H9 (cell line): ENCODE measurements around the gene MAMDC4. TPM values are rescaled to one million over a fixed set of nuclear protein-coding genes. Genes with fewer than 3 reads are reported as not detected.

ENCODE experiments used
- DNase-seq: peaks from one replicate; pipeline ENCODE4 v3.0.0-alpha.2; 2017
- H2AFZ ChIP-seq: one replicate; pipeline ENCODE4 v1.6.1; 2013; ENCODE audit warnings: mild to moderate bottlenecking, low read length, control low read depth, moderate library complexity
- H2AK5ac ChIP-seq: 2 replicates; pipeline ENCODE4 v1.6.1; 2013; ENCODE audit warnings: low read length, control low read depth, mixed read lengths; ENCODE audit not compliant: insufficient read length
- H2BK120ac ChIP-seq: one replicate; pipeline ENCODE4 v1.6.1; 2013; ENCODE audit warnings: low read depth, mild to moderate bottlenecking, low read length, control low read depth, inconsistent platforms; ENCODE audit not compliant: poor library complexity, severe bottlenecking
- H2BK12ac ChIP-seq: 2 replicates; pipeline ENCODE4 v1.6.1; 2013; ENCODE audit warnings: low read length, control low read depth, mixed read lengths, low read depth; ENCODE audit not compliant: insufficient read length
- H2BK15ac ChIP-seq: 2 replicates; pipeline ENCODE4 v1.6.1; 2013; ENCODE audit warnings: low read depth, low read length, control low read depth
- H2BK20ac ChIP-seq: one replicate; pipeline ENCODE4 v1.6.1; 2013; ENCODE audit warnings: low read depth, mild to moderate bottlenecking, low read length, control low read depth, inconsistent platforms; ENCODE audit not compliant: poor library complexity, severe bottlenecking
- H2BK5ac ChIP-seq: 2 replicates; pipeline ENCODE4 v1.6.1; 2013; ENCODE audit warnings: low read length, control low read depth, mixed read lengths; ENCODE audit not compliant: insufficient read length
- H3K14ac ChIP-seq: 2 replicates; pipeline ENCODE4 v1.6.1; 2013; ENCODE audit warnings: low read length, control low read depth; ENCODE audit not compliant: insufficient read depth
- H3K18ac ChIP-seq: 2 replicates; pipeline ENCODE4 v1.6.1; 2013; ENCODE audit warnings: low read depth, mild to moderate bottlenecking, mixed read lengths, low read length, control low read depth; ENCODE audit not compliant: insufficient read length
- H3K23ac ChIP-seq: 2 replicates; pipeline ENCODE4 v1.6.1; 2013; ENCODE audit warnings: low read length, control low read depth, mixed read lengths, low read depth; ENCODE audit not compliant: insufficient read length
- H3K23me2 ChIP-seq: 2 replicates; pipeline ENCODE4 v1.6.1; 2013; ENCODE audit warnings: low read depth, mild to moderate bottlenecking, mixed read lengths, low read length, control low read depth; ENCODE audit not compliant: insufficient read length, poor library complexity, severe bottlenecking
- H3K27ac ChIP-seq: 2 replicates; pipeline ENCODE4 v1.5.1; 2013; ENCODE audit warnings: low read length, control low read depth, mixed read lengths, low read depth; ENCODE audit not compliant: insufficient read length
- H3K27me3 ChIP-seq: 2 replicates; pipeline ENCODE4 v1.6.1; 2013; ENCODE audit warnings: low read length, control low read depth, inconsistent platforms; ENCODE audit not compliant: insufficient read depth
- H3K4ac ChIP-seq: 2 replicates; pipeline ENCODE4 v1.6.1; 2013; ENCODE audit warnings: low read depth, mild to moderate bottlenecking, control low read depth, inconsistent platforms, low read length, moderate library complexity
- H3K4me1 ChIP-seq: 2 replicates; pipeline ENCODE4 v1.6.1; 2013; ENCODE audit warnings: low read length, control low read depth, inconsistent platforms; ENCODE audit not compliant: insufficient read depth
- H3K4me2 ChIP-seq: 2 replicates; pipeline ENCODE4 v1.6.1; 2013; ENCODE audit warnings: low read length, control low read depth, mixed read lengths; ENCODE audit not compliant: insufficient read length, insufficient read depth
- H3K56ac ChIP-seq: 2 replicates; pipeline ENCODE4 v1.6.1; 2013; ENCODE audit warnings: low read depth, mild to moderate bottlenecking, mixed read lengths, low read length, control low read depth; ENCODE audit not compliant: insufficient read length
- H3K79me1 ChIP-seq: 2 replicates; pipeline ENCODE4 v1.6.1; 2013; ENCODE audit warnings: low read depth, mild to moderate bottlenecking, moderate library complexity, low read length, control low read depth, inconsistent platforms; ENCODE audit not compliant: insufficient read depth, poor library complexity, severe bottlenecking
- H3K79me2 ChIP-seq: 2 replicates; pipeline ENCODE4 v1.6.1; 2013; ENCODE audit warnings: low read length, control low read depth, inconsistent platforms; ENCODE audit not compliant: insufficient read depth
- H3K9ac ChIP-seq: 2 replicates; pipeline ENCODE4 v1.6.1; 2013; ENCODE audit warnings: low read length, control low read depth, mixed read lengths; ENCODE audit not compliant: insufficient read length; ENCODE audit errors: extremely low read depth
- H3K9me3 ChIP-seq: one replicate; pipeline ENCODE4 v1.6.1; 2013; ENCODE audit warnings: low read depth, low read length, inconsistent platforms; ENCODE audit not compliant: control insufficient read depth
- H3T11ph ChIP-seq: one replicate; pipeline ENCODE4 v1.6.1; 2013; ENCODE audit warnings: mild to moderate bottlenecking, low read length, control low read depth, inconsistent platforms
- H4K20me1 ChIP-seq: one replicate; pipeline ENCODE4 v1.6.1; 2013; ENCODE audit not compliant: control insufficient read depth, insufficient read length, insufficient read depth
- H4K5ac ChIP-seq: 2 replicates; pipeline ENCODE4 v1.6.1; 2013; ENCODE audit warnings: low read depth, mild to moderate bottlenecking, mixed read lengths, low read length, control low read depth; ENCODE audit not compliant: insufficient read length
- H4K8ac ChIP-seq: replicated peaks from 2 replicates; pipeline ENCODE4 v1.6.1; 2013; ENCODE audit warnings: low read length, control low read depth, mixed read lengths, low read depth; ENCODE audit not compliant: insufficient read length
- H4K91ac ChIP-seq: 2 replicates; pipeline ENCODE4 v1.6.1; 2013; ENCODE audit warnings: low read depth, mild to moderate bottlenecking, moderate library complexity, mixed read lengths, low read length, control low read depth; ENCODE audit not compliant: insufficient read length
- H3K27ac Mint-ChIP-seq, 3 experiments: 2 replicates in 2 of 3; 3 replicates in 1 of 3; pipeline ENCODE4 v1.8.0; 2020 to 2021; ENCODE audit warnings: mixed read lengths in 3 of 3, mild to moderate bottlenecking in 1 of 3, moderate library complexity in 1 of 3
- H3K27me3 Mint-ChIP-seq: 2 replicates; pipeline ENCODE4 v1.8.0; 2021; ENCODE audit warnings: low read depth, mild to moderate bottlenecking, moderate library complexity, mixed read lengths
- H3K36me3 Mint-ChIP-seq, 3 experiments: 2 replicates in 2 of 3; 3 replicates in 1 of 3; pipeline ENCODE4 v1.8.0; 2020 to 2021; ENCODE audit warnings: low read depth in 3 of 3, mixed read lengths in 3 of 3; ENCODE audit not compliant: insufficient read depth in 1 of 3
- H3K4me1 Mint-ChIP-seq, 2 experiments: 2 replicates each; pipeline ENCODE4 v1.8.0; 2020; ENCODE audit warnings: mixed read lengths in 2 of 2
- H3K4me3 Mint-ChIP-seq, 2 experiments: 2 replicates in 1 of 2; 3 replicates in 1 of 2; pipeline ENCODE4 v1.8.0; 2020 to 2021; ENCODE audit warnings: mild to moderate bottlenecking in 2 of 2, mixed read lengths in 2 of 2, moderate library complexity in 1 of 2
- H3K9me3 Mint-ChIP-seq, 2 experiments: 2 replicates in 1 of 2; 3 replicates in 1 of 2; pipeline ENCODE4 v1.8.0; 2020; ENCODE audit warnings: mild to moderate bottlenecking in 2 of 2, mixed read lengths in 2 of 2, moderate library complexity in 1 of 2
- WGBS: extraction: QIAGEN DNeasy Blood & Tissue Kit; methylation state at CpG from one replicate; pipeline ENCODE4 v1.1.7; 2013; ENCODE audit warnings: missing lambda C conversion rate, low lambda C conversion rate, mixed read lengths; ENCODE audit not compliant: insufficient read length; ENCODE audit errors: extremely low coverage; 5-methylcytosine and 5-hydroxymethylcytosine counted together
- total RNA-seq: library from RNA; stranded (reverse); gene quantifications from 2 replicates; pipeline ENCODE4 v1.2.1, GENCODE V29; 2021
- TF ChIP-seq, protein P1 (sequence below): fragments of 200-600 bp; sonication (generic); conservative IDR thresholded peaks from 3 replicates; pipeline ENCODE4 v1.8.0; 2021; ENCODE audit warnings: antibody characterized with exemption, mild to moderate bottlenecking

MAMDC4 gene
- total RNA-seq, 1 experiment from 2014 or later, result 9.2 TPM

DNA sequence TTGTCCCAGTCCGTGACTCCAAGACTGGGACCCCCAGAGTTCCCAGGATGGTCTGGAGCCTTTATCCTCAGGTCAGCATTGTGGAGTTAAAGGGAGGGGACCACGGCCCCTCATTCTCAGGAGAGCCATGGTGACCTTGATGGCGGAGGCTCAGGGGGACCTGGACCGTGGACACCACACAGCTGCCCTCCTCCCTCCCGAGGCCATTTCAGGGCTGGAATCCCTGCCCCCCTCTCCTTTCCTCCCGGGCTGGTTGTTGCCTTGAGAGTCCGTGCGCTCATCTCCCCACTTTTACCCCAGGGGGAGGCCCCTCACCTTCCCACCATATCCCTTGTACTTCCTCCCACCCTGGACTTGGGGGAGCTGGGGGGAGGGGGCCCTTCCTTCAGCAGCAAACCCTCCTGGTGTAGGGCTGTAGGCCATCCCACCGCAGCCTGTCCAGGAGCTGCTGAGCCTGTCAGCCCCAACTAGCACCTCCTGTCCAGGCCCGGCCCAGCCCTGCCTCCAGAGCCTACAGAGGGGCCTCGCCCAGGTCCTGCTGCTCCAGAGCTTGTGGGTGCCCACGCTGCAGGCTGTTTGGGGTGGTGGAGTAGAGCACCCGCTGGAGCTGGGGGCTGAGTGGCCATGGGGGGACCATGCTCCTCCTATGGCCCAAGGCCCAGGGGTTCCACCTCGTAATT lies 24.2 kb upstream of the MAMDC4 start:
- H2BK15ac ChIP-seq, result no peak overlapping the region
- H4K20me1 ChIP-seq, result no peaks in the 10 kb centered on the region
- Mint-ChIP-seq H3K9me3 (no peaks in the 10 kb centered on the region), H3K4me3 (no peak overlapping the region), H3K36me3 (peaks cover 17 to 60% (median 59%) of the 10 kb centered on the region in 3 experiments; a peak in 6 of 7 replicates), H3K4me1 (peaks cover 0 to 7% of the 10 kb centered on the region in 2 experiments; a peak in 2 of 4 replicates), H3K27me3 (peaks cover 1% of the 10 kb centered on the region; the same call in 1 of the 2 replicates), H3K27ac (no peak overlapping the region; a peak in 1 of 7 replicates)
- H2BK20ac ChIP-seq, result no peak overlapping the region
- no peak overlapping the region for H3K27ac ChIP-seq
- H3K79me1 ChIP-seq, result peaks cover 4% of the 10 kb centered on the region
- H3K4me2 ChIP-seq, result no peak overlapping the region
- no peak overlapping the region for H4K8ac ChIP-seq
- H3K18ac ChIP-seq, result no peak overlapping the region
- no peaks in the 10 kb centered on the region for H3K27me3 ChIP-seq
- H3K9me3 ChIP-seq, result no peaks in the 10 kb centered on the region
- H3K4me1 ChIP-seq, result no peaks in the 10 kb centered on the region
- no peak overlapping the region for H2AFZ ChIP-seq
- no peaks in the 10 kb centered on the region for H3K79me2 ChIP-seq
- H3K56ac ChIP-seq, result no peak overlapping the region
- TF ChIP-seq, protein P1, sequence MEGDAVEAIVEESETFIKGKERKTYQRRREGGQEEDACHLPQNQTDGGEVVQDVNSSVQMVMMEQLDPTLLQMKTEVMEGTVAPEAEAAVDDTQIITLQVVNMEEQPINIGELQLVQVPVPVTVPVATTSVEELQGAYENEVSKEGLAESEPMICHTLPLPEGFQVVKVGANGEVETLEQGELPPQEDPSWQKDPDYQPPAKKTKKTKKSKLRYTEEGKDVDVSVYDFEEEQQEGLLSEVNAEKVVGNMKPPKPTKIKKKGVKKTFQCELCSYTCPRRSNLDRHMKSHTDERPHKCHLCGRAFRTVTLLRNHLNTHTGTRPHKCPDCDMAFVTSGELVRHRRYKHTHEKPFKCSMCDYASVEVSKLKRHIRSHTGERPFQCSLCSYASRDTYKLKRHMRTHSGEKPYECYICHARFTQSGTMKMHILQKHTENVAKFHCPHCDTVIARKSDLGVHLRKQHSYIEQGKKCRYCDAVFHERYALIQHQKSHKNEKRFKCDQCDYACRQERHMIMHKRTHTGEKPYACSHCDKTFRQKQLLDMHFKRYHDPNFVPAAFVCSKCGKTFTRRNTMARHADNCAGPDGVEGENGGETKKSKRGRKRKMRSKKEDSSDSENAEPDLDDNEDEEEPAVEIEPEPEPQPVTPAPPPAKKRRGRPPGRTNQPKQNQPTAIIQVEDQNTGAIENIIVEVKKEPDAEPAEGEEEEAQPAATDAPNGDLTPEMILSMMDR, result no peak
- no peak overlapping the region for H4K91ac ChIP-seq
- no peaks in the 10 kb centered on the region for H3K23me2 ChIP-seq
- H2BK120ac ChIP-seq, result no peak overlapping the region
- no peak overlapping the region for H3K23ac ChIP-seq
- H2BK12ac ChIP-seq, result no peak overlapping the region
- H3K9ac ChIP-seq, result no peak overlapping the region
- no peak overlapping the region for H4K5ac ChIP-seq
- no peak overlapping the region for H3K4ac ChIP-seq
- WGBS, result no CpG with 5 or more reads among the region's 14 CpGs
- DNase-seq, result no peak
- no peak overlapping the region for H2AK5ac ChIP-seq
- no peak overlapping the region for H3K14ac ChIP-seq
- no peak overlapping the region for H2BK5ac ChIP-seq
- no peak overlapping the region for H3T11ph ChIP-seq
